Fibroblast of skin of back (primary cell): ENCODE measurements around the gene LDLRAD4.
"Not testable (repeated sequence)": the region's sequence is repeated elsewhere in the genome, so short reads cannot be mapped to it uniquely, and the experiment has no call there.

Experiments used
- DNase-seq: peaks from one replicate; pipeline ENCODE4 v3.0.0-alpha.2; 2013

Gene LDLRAD4

GRCh38 chr18:13247506-13247905, 28.9 kb downstream of the LDLRAD4 start:
- no peak for DNase-seq

GRCh38 chr18:13252686-13253410, 34.3 kb downstream of the LDLRAD4 start:
- no peak for DNase-seq

DNA sequence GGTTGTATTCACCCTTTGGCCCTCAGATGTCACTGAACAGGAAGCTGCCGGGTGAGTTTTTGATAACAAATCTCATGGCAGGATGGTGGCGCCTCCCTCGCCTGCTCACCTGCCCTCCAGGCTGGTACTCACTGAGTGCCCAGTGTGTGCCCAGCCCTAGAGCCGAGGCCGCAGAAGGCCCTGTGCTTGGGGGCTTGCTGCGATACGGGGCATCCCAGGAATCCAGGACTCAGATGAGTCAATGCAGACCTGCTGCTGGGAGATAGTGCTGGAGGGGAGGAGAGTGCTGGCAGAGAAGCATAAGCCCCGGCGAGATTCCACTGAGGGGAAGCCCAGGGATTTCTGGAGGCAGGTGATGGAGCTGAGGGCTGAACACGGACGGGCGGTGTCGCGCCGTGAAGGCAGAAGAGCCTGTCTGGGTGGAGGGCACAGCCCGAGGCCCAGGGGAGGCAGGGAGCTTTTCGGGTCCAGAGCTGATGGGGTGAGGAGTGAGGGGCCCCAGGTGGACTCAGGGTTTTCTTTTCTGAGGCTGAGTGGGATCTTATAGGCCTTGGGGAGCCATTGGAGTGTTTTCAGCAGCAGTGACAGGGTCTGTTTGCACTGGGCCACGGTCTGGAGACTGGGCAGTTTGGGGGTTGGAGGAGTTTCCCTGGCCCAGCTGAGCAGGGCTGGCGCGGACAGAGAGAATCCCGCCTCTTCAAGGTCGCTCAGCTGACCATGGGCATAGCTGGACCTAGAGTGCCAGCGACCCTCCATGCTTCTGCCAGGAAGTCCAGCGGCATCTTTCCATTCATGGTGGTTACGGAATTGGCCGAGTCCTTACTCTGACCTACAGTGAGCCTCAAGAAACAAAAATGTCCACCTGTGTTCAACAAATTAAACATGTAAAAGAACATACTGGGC, 35.5 kb downstream of the LDLRAD4 start:
- DNase-seq = no peak

DNA sequence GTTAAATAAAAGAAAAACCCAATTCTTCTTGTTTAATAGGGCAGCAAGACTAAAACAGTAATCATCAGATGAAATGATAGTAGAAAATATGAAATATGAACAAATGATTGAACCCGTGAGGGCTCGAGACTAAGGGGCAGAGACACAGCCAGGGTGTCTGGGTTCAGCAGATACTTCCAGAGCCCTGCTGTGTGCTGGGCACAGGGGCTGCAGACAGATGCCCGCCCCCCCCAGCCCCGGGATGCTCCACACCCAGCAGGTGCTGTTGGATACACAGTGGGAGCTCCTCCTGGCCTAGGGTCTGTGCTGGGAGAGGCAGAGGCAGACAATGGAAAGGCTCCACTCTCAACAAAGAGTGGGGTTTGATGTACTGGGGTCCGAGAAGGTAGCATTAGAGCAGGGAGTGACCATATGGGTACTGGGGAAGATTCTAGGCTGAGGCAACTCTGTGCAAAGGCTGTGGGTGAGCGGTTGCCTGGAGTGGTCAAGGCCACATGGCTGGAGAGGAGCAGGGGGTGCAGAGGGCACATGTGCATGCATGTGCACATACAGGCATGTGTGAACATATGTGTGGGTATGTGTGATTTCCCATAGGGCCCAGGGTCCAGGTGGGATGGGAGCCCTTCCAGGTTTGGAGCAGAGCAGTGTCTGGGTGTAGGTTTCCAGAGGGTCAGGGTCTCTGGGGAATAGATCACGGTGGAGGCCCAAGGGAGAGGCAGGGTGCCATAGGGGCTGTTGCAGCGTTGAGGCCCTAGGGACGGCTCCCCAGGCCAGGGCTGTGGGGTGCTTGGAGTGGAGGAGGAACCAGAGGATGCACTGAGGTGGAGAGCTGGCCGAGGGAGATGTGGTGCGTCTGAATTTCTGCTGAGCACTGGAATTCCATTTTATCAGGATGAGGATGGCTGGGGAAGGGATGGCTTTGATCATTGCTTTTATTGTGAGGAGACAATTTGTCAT, 36.7 kb downstream of the LDLRAD4 start:
- DNase-seq = no peak

- no peak for DNase-seq
These were observed 38.1 kb downstream of the LDLRAD4 start for GRCh38 chr18:13256444-13257305.

DNA sequence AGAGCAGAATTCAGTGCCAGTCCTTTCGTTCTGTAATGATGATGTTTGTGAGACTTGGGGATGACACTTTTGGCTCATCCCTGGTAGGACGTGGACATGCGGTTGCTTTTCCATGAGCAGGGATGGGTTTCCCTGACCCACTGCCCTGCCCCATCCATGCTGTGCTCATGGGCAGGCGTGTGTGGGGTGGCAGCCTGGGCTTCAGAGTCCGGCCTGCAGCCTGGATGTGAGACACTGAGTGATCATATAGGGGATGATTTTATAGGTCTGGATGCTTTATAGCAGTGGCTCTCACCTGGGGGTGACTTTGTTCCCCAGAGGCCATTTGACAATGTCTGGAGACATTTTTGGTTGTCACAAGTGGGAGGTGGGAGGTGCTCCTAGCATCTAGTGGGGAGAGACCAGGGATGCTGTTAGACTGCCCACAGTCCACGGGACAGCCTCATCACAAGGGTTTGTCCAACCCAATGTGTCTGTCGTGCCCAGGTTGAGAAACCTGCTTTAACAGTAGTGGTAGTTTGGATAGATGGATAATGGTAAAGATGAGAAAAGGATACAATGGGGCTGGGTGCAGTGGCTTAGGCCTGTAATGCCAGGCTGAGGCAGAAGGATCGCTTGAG, 38.9 kb downstream of the LDLRAD4 start:
- no peak for DNase-seq

DNA sequence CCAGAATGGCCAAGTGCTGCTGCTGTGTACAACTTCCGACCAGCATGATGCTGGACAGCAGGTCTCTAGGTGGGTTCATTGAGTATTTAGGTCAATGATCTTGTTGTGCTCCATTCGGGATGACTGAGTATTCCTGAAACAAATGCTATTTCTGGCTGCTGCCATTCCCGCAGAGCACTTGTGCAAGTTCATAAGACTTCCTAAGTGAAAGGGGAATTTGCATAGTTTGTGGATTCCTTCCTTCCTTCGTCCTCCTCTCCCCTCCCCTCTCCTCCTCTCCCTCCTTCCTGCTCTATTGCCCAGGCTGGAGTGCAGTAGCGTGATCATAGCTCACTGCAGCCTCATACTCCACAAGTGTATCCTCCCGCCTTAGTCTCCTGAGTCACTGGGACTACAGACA, 40.4 kb downstream of the LDLRAD4 start:
- DNase-seq = peak; percentile 18

DNA sequence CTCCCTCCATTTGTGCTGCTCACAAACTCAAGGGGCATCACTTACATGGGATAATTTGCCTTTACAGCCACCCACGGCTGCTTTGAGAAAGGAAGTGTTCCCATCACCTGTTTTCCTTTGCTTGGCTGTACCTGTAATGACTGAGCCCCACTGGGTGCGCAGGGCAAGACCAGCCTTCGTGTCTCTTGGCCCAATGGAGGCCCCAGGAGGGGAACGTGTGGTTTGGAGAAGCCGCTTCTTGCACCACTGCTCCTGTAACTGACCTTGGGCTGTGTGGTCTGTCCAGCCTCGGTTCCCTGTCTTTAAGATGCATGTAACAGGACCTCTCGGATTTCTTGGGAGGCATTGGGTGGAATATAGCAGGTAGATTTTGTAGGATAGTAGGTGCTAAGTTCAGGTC, 41.1 kb downstream of the LDLRAD4 start:
- DNase-seq = no peak

GRCh38 chr18:13260197-13260934, 41.8 kb downstream of the LDLRAD4 start:
- peak; percentile 45 for DNase-seq

DNA sequence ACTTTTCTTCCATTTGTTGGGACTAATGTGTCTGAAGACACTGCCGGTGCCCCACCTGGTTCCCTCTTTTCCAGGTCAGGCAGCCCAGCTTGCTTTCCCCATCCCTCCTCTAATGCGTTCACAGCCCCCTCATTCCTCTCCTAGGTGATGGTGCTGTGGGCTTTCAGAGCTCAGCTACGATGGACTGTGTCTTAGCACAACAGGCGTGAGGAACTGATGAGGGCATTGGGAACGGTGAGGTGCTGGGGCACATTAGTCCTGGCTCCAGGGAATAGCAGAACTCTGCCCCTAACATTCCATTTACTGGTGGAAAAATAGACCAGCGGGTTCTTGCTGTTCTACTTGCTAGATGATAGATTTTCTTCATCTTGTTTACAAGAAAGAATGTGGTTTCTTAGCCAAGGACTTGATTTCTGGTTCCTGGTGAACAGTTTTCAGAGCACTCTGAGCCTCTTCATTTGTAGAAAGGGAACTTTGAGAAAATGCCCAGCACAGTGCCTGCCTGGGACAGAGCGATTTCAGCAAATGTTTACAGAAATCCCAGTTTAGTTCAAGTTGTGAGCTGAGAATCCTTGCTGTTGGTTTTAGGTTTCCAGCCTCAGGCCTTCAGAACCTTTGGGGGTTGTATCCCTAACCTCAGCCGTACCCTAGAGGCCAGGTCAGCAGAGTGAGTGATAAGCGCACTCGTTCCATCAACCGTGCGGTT, 42.5 kb downstream of the LDLRAD4 start:
- no peak for DNase-seq

DNA sequence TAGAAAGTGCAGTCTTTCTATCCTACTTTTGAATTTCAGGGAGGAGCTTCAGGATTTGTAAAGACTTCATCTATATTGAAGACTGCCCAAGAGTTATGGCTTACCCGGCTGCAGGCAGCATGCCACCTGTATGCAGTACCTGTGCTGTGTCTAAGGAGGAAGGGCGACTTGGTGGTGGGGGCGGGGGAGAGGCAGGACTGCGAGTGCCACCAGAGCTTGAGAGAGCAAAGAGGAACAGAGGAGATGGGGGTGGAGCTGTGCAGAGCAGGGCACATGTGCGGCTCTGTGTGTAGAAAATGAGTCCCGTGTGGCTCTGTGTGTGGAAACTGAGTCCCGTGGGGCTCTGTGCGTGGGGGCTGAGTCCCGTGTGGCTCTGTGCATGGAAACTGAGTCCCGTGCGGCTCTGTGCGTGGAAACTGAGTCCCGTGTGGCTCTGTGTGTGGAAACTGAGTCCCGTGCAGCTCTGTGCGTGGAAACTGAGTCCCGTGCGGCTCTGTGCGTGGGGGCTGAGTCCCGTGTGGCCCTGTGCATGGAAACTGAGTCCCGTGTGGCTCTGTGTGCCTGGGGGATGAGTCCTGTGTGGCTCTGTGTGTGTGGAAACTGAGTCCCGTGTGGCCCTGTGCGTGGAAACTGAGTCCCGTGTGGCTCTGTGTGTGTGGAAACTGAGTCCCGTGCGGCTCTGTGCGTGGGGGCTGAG, 43.2 kb downstream of the LDLRAD4 start:
- DNase-seq = no peak

GRCh38 chr18:13262358-13262680, 43.8 kb downstream of the LDLRAD4 start:
- not testable (repeated sequence) for DNase-seq

GRCh38 chr18:13262839-13263691, 44.5 kb downstream of the LDLRAD4 start:
- no peak for DNase-seq

- no peak for DNase-seq
These were observed 45.8 kb downstream of the LDLRAD4 start for GRCh38 chr18:13264091-13265007.

DNA sequence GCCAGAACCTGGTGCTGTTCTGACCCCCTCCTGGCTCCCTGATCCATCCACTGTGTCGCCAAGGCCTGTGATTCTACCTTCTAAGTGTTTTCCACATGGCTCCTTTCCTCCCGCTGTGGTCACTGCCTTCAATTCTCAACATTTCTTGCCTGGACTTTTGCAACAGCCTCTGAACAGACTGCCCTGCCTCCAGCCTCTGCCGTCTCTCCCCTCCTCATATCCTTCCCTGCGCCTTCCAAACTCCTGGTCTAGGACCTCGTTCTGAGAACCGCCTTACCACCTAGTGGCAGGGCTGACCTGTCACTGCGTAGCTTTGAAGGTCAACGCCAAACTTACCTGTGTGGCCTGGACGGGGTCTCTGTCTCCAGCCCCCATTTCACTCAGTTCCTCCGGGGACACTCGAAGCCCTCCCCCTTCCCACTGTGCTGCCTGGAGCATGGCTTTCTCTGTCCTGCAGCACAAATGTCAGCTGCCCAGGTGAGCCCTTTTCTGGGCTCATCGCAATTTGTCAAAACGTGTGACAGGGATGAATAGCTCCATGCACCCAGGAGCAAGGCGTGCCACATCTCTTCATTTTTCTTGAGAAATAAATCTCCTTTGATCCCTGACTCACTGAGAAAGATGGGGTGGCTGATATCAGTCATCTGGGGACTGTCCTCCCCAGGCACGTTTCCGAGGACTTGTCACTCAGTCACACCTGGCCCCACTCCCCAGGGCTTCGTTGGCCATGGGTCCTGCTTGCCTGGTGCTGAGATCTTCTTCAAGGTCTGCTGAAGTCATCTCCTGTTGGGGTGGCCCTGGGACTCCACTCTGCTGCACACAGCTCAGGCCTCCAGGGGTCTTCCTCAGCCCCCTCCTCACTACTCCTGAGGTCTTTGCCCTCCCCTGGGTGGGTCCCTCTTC, 46.7 kb downstream of the LDLRAD4 start:
- no peak for DNase-seq

- DNase-seq = no peak
These were observed 47.3 kb downstream of the LDLRAD4 start for GRCh38 chr18:13265911-13266217.
